SU-DHL-6 (cell line): ENCODE data around the gene LAGE3.

ENCODE experiments used
- H2AFZ ChIP-seq: fragments of 200-600 bp; sonication (generic); 2 replicates; pipeline ENCODE4 v1.6.1; 2014; ENCODE audit warnings: low read depth, mild to moderate bottlenecking, moderate library complexity, mixed read lengths, antibody characterized with exemption, low read length; ENCODE audit not compliant: severe bottlenecking
- H3F3A ChIP-seq: fragments of 200-600 bp; shearing (Covaris generic); 2 replicates; pipeline ENCODE4 v1.6.0; 2016; ENCODE audit warnings: antibody characterized with exemption, mild to moderate bottlenecking; ENCODE audit not compliant: insufficient read depth
- H3K27ac ChIP-seq: fragments of 200-600 bp; sonication (generic); 2 replicates; pipeline ENCODE4 v1.5.1; 2016; ENCODE audit warnings: low read depth, mild to moderate bottlenecking, low read length, moderate library complexity, mixed read lengths
- H3K27me3 ChIP-seq: fragments of 200-600 bp; sonication (generic), shearing (Covaris generic); 2 replicates; pipeline ENCODE4 v1.6.0; 2014; ENCODE audit warnings: mild to moderate bottlenecking, low read length
- H3K36me3 ChIP-seq: fragments of 200-600 bp; sonication (generic); 2 replicates; pipeline ENCODE4 v1.6.1; 2014; ENCODE audit warnings: mild to moderate bottlenecking, low read length, mixed read lengths
- H3K4me2 ChIP-seq: fragments of 300-600, 200-600 bp; shearing (Covaris generic), sonication (generic); 2 replicates; pipeline ENCODE4 v1.6.0; 2014; ENCODE audit warnings: low read length, low read depth, mild to moderate bottlenecking; ENCODE audit not compliant: poor library complexity, severe bottlenecking
- H3K4me3 ChIP-seq: fragments of 200-600 bp; sonication (generic); 2 replicates; pipeline ENCODE4 v1.5.1; 2014; ENCODE audit warnings: antibody characterized with exemption, low read length, mild to moderate bottlenecking, mixed read lengths; ENCODE audit not compliant: insufficient read depth, poor library complexity, severe bottlenecking
- H3K79me2 ChIP-seq: fragments of 200-600 bp; sonication (generic); 2 replicates; pipeline ENCODE4 v1.6.1; 2014; ENCODE audit warnings: mild to moderate bottlenecking, low read length, moderate library complexity; ENCODE audit not compliant: insufficient read depth
- H3K9ac ChIP-seq: fragments of 200-600 bp; sonication (generic); 2 replicates; pipeline ENCODE4 v1.7.0; 2014; ENCODE audit warnings: mild to moderate bottlenecking, low read length
- H3K9me2 ChIP-seq: fragments of 200-600 bp; sonication (generic); replicated peaks from 2 replicates; pipeline ENCODE4 v1.6.1; 2014; ENCODE audit warnings: low read length; ENCODE audit not compliant: insufficient read depth
- H3K9me3 ChIP-seq: fragments of 200-600 bp; sonication (generic); 2 replicates; pipeline ENCODE4 v1.6.1; 2014; ENCODE audit warnings: low read length, mixed read lengths; ENCODE audit not compliant: insufficient read depth
- H4K20me1 ChIP-seq: fragments of 200-600 bp; sonication (generic); 2 replicates; pipeline ENCODE4 v1.6.1; 2014; ENCODE audit warnings: low read depth, mild to moderate bottlenecking, antibody characterized with exemption, low read length, moderate library complexity, mixed read lengths
- CTCF ChIP-seq: fragments of 200-600 bp; sonication (generic); IDR thresholded peaks from one replicate; pipeline ENCODE4 v1.5.1; 2017; ENCODE audit warnings: antibody characterized with exemption, mild to moderate bottlenecking, low read length, moderate library complexity; ENCODE audit not compliant: insufficient read depth, poor library complexity, severe bottlenecking
- EZH2phosphoT487 ChIP-seq: fragments of 200-600 bp; sonication (generic), shearing (Covaris generic); conservative IDR thresholded peaks from 2 replicates; pipeline ENCODE4 v1.6.1; 2018; ENCODE audit warnings: mild to moderate bottlenecking, antibody characterized with exemption, low read length, moderate library complexity, mixed read lengths

The LAGE3 gene

GRCh38 chrX:154445776-154446175 is 33.3 kb downstream of the LAGE3 start:
- H4K20me1 ChIP-seq = no peaks in the 10 kb centered on the region
- H3K27me3 ChIP-seq = no peaks in the 10 kb centered on the region
- no peak overlapping the region for H2AFZ ChIP-seq
- H3K9ac ChIP-seq = no peak overlapping the region
- H3K4me3 ChIP-seq = no peak overlapping the region
- H3K36me3 ChIP-seq = no peaks in the 10 kb centered on the region
- no peaks in the 10 kb centered on the region for H3K9me3 ChIP-seq
- no peak overlapping the region for H3K27ac ChIP-seq
- TF ChIP-seq CTCF (no peak), EZH2phosphoT487 (no peak)
- H3F3A ChIP-seq = 0 out of 2 replicates have a peak, but pooled peaks cover 5% of the 10 kb centered on the region
- H3K9me2 ChIP-seq = no peaks in the 10 kb centered on the region
- H3K79me2 ChIP-seq = no peaks in the 10 kb centered on the region; the same call in 1 of the 2 replicates
- no peak overlapping the region for H3K4me2 ChIP-seq

GRCh38 chrX:154444755-154445246 is 34.3 kb downstream of the LAGE3 start:
- Histone ChIP-seq H3K36me3 (no peaks in the 10 kb centered on the region), H4K20me1 (no peaks in the 10 kb centered on the region), H2AFZ (no peak overlapping the region), H3K4me3 (peak overlapping the region; percentile 66), H3F3A (0 out of 2 replicates have a peak, but pooled peaks cover 5% of the 10 kb centered on the region), H3K9me3 (no peaks in the 10 kb centered on the region), H3K27me3 (no peaks in the 10 kb centered on the region), H3K9me2 (no peaks in the 10 kb centered on the region), H3K27ac (no peak overlapping the region), H3K79me2 (no peaks in the 10 kb centered on the region; the same call in 1 of the 2 replicates), H3K4me2 (peak overlapping the region; percentile 72), H3K9ac (peak overlapping the region; percentile 86)
- TF ChIP-seq EZH2phosphoT487 (no peak), CTCF (no peak)

GRCh38 chrX:154443992-154444754 is 34.9 kb downstream of the LAGE3 start, which contains the start of gene FAM50A:
Gene FAM50A, plus strand, starts transcription at chrX:154444141. Its CDS starts 95 bp downstream, at chrX:154444236.
- H3K27ac ChIP-seq = peak within 1 kb of the TSS; percentile 15; the same call in 1 of the 2 replicates

More at GRCh38 chrX:154443992-154444754, 34.9 kb downstream of the LAGE3 start, which contains the start of gene FAM50A:
- Histone ChIP-seq H3F3A (0 out of 2 replicates have a peak, but pooled peaks cover 5% of the 10 kb centered on the region), H2AFZ (no peak within 1 kb of the TSS), H3K9me2 (no peaks in the 10 kb centered on the region), H3K27me3 (no peaks in the 10 kb centered on the region), H3K4me2 (peak within 1 kb of the TSS; percentile 72), H3K4me3 (peak within 1 kb of the TSS; percentile 66), H3K9me3 (no peaks in the 10 kb centered on the region), H3K36me3 (no peaks in the 10 kb centered on the region), H3K79me2 (no peaks in the 10 kb centered on the region; the same call in 1 of the 2 replicates), H3K9ac (peak within 1 kb of the TSS; percentile 86), H4K20me1 (no peaks in the 10 kb centered on the region)
- TF ChIP-seq CTCF (no peak), EZH2phosphoT487 (no peak)
